Measurements from ENCODE around the gene UHRF1. TPM values are rescaled to one million over a fixed set of nuclear protein-coding genes. Genes with fewer than 3 reads are reported as not detected.

The UHRF1 gene
- total and polyA plus RNA-seq, 2 experiments from 2014 or later, result 26.9 to 29.4 TPM

DNA sequence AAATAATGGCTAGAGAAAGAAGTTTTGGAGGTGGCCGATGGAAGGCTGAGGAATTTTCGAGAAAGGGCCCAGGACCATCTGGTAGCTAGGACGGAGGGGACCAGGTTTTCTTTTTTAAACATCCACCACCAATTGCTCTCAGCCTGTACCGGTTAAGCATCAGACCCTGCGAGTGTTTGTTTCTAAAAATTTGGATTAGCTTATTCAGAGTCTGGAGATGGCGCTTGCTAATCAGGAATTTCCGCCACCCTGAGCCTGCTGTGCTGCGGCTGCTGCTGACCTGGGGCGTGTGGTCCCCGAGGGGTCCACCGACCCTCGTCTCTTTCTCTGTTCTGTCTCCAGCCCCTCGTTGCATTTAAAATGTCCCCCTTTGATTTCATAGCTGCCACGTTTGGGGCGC is 2.0 kb downstream of the UHRF1 start:
- in situ Hi-C loops (cut with MboI), result no loop called here
- no peaks in the 10 kb centered on the region for H3K9me3 ChIP-seq (ENCODE audit: low read depth)
- H3K36me3 ChIP-seq (ENCODE audit: low read depth), result no peaks in the 10 kb centered on the region
- H3K4me1 ChIP-seq (ENCODE audit: insufficient read depth), result peaks cover 46% of the 10 kb centered on the region
- no peaks in the 10 kb centered on the region for H4K20me1 ChIP-seq (ENCODE audit: insufficient read depth)
- H3K4me3 ChIP-seq, result peak overlapping the region; percentile 86
- TF ChIP-seq EZH2 (IDR thresholded peaks at IDR 0.05; ENCODE audit: insufficient read depth, poor library complexity, severe bottlenecking), result no peak
- TF ChIP-seq EZH2phosphoT487 (IDR thresholded peaks at IDR 0.05; ENCODE audit: insufficient read depth, low read depth), result no peak
- H2AFZ ChIP-seq, result peak overlapping the region; percentile 80
- no peaks in the 10 kb centered on the region for H3K27me3 ChIP-seq (replicated peaks; ENCODE audit: insufficient read depth)
- peak overlapping the region; percentile 90 for H3K4me2 ChIP-seq (ENCODE audit: unreplicated experiment)
- H3K79me2 ChIP-seq (ENCODE audit: insufficient read depth), result peaks cover 39% of the 10 kb centered on the region
- peak overlapping the region; percentile 80 for H3K9ac ChIP-seq
- DNase-seq, result peak; percentile 59
- WGBS, 2 experiments (ENCODE audit: low coverage in 1 of 2, low lambda C conversion rate in 2 of 2, missing lambda C conversion rate in 2 of 2), result 13 to 17% methylated on average over 15 of the region's 15 CpGs
- H3K9me2 ChIP-seq (ENCODE audit: insufficient read depth), result no peaks in the 10 kb centered on the region
- H3F3A ChIP-seq (ENCODE audit: insufficient read depth), result peaks cover 46% of the 10 kb centered on the region
- H3K27ac ChIP-seq, result peak overlapping the region; percentile 87

- no peaks in the 10 kb centered on the region for H3K9me2 ChIP-seq (ENCODE audit: insufficient read depth)
- no peaks in the 10 kb centered on the region for H3K36me3 ChIP-seq (ENCODE audit: low read depth)
- 11 to 14% methylated on average over 29 of the region's 29 CpGs for WGBS, 2 experiments (ENCODE audit: low coverage in 1 of 2, low lambda C conversion rate in 2 of 2, missing lambda C conversion rate in 2 of 2)
- peak overlapping the region; percentile 90 for H3K4me2 ChIP-seq (ENCODE audit: unreplicated experiment)
- peak overlapping the region; percentile 80 for H2AFZ ChIP-seq
- H3F3A ChIP-seq (ENCODE audit: insufficient read depth), result peaks cover 46% of the 10 kb centered on the region
- peak overlapping the region; percentile 80 for H3K9ac ChIP-seq
- in situ Hi-C loops (cut with MboI), result no loop called here
- H3K27ac ChIP-seq, result peak overlapping the region; percentile 87
- H3K79me2 ChIP-seq (ENCODE audit: insufficient read depth), result peaks cover 46% of the 10 kb centered on the region
- no peaks in the 10 kb centered on the region for H3K27me3 ChIP-seq (replicated peaks; ENCODE audit: insufficient read depth)
- H4K20me1 ChIP-seq (ENCODE audit: insufficient read depth), result no peaks in the 10 kb centered on the region
- TF ChIP-seq EZH2phosphoT487 (IDR thresholded peaks at IDR 0.05; ENCODE audit: insufficient read depth, low read depth) (no peak), EZH2 (IDR thresholded peaks at IDR 0.05; ENCODE audit: insufficient read depth, poor library complexity, severe bottlenecking) (no peak)
- peak; percentile 100 for DNase-seq
- H3K4me3 ChIP-seq, result peak overlapping the region; percentile 86
- H3K9me3 ChIP-seq (ENCODE audit: low read depth), result no peaks in the 10 kb centered on the region
- peaks cover 46% of the 10 kb centered on the region for H3K4me1 ChIP-seq (ENCODE audit: insufficient read depth)
Observed at GRCh38 chr19:4911786-4912672, 2.7 kb downstream of the UHRF1 start.

DNA sequence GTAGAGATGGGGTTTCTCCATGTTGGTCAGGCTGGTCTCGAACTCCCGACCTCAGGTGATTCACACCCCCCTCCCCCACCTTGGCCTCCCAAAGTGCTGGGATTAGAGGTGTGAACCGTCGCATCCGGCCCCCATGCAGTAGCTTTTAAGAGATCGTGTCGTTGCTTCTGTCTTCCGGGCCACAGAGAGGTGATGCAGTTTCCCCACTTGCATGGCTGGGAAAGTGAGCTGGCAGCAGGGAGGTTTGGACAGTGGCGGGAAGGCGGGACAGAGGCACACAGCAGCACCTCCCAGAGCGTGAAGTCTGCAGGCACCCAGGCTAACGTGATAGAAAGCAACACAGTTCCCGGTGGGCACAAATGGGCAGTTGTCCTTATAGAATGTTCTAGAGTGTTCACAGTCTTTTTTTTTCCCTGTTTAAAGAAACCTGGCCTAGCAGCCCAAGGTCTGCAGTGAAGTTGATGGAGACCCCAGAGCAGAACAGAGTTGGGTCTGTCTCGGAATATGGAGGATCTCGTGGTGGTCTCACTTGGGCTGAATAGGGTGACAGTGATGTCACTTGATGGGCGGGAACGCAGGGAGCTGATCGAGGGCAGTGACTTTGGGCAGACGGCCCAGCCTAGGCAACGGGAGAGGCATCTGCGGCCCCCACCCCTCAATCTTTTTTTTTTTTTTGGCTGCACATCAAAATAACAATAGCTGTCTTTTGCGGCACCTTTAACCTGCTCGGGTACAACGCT is 4.9 kb downstream of the UHRF1 start:
- peaks cover 46% of the 10 kb centered on the region for H3F3A ChIP-seq (ENCODE audit: insufficient read depth)
- in situ Hi-C loops (cut with MboI), result no loop called here

DNA sequence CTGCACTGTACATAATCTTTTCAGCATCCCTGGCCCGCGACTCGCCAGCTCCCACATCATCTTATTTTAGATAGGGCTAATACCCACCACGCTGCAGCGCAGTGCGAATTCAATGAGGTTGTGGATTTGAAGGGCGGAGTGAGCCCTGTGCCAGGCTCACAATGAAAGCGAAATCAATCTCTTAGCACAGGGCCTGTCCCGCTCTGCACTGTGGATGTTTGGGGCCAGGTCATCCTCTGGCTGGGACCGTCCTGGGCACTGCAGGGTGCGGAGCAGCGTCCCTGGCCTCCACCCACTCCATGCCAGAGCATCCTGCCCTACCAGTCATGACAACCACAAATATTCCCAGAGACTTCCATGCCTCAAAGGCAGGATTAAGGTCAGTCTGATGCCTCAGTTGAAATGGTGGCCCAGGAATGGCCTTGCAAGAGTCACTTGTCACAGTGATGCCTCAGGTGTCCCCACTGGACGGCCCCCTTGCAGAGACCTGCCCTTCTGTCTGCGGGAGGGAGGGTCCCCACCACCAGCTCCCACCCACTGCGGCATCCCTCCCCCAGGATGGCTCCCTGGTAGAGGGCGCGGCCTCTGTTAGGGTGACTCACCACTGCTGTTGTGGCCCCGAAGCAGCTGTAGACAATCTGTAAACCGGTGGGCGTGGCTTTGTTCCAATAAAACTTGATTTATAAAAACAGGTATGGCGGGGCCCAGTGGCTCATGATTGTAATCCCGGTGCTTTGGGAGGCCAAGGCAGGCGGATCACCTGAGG is 5.6 kb downstream of the UHRF1 start:
- no peaks in the 10 kb centered on the region for H3K36me3 ChIP-seq (ENCODE audit: low read depth)
- peak; percentile 94 for DNase-seq
- H3K4me3 ChIP-seq, result peak overlapping the region; percentile 19
- H3K9me2 ChIP-seq (ENCODE audit: insufficient read depth), result no peaks in the 10 kb centered on the region
- H3K27ac ChIP-seq, result peak overlapping the region; percentile 85
- WGBS, 2 experiments (ENCODE audit: low coverage in 1 of 2, low lambda C conversion rate in 2 of 2, missing lambda C conversion rate in 2 of 2), result 50 to 51% methylated on average over 23 of the region's 23 CpGs
- no peaks in the 10 kb centered on the region for H4K20me1 ChIP-seq (ENCODE audit: insufficient read depth)
- peaks cover 75% of the 10 kb centered on the region for H3K79me2 ChIP-seq (ENCODE audit: insufficient read depth)
- H3K9me3 ChIP-seq (ENCODE audit: low read depth), result no peaks in the 10 kb centered on the region
- H2AFZ ChIP-seq, result peak overlapping the region; percentile 61
- peak overlapping the region; percentile 60 for H3K9ac ChIP-seq
- H3F3A ChIP-seq (ENCODE audit: insufficient read depth), result peaks cover 46% of the 10 kb centered on the region
- H3K4me2 ChIP-seq (ENCODE audit: unreplicated experiment), result peak overlapping the region; percentile 71
- in situ Hi-C loops (cut with MboI), result no loop called here
- no peak for TF ChIP-seq EZH2phosphoT487 (IDR thresholded peaks at IDR 0.05; ENCODE audit: insufficient read depth, low read depth)
- no peak for TF ChIP-seq EZH2 (IDR thresholded peaks at IDR 0.05; ENCODE audit: insufficient read depth, poor library complexity, severe bottlenecking)
- no peaks in the 10 kb centered on the region for H3K27me3 ChIP-seq (replicated peaks; ENCODE audit: insufficient read depth)
- peaks cover 46% of the 10 kb centered on the region for H3K4me1 ChIP-seq (ENCODE audit: insufficient read depth)

More for the DNA sequence above, 4.9 kb downstream of the UHRF1 start:
- no peaks in the 10 kb centered on the region for H3K9me3 ChIP-seq (ENCODE audit: low read depth)
- no peaks in the 10 kb centered on the region for H3K27me3 ChIP-seq (replicated peaks; ENCODE audit: insufficient read depth)
- H3K4me1 ChIP-seq (ENCODE audit: insufficient read depth), result peaks cover 46% of the 10 kb centered on the region
- H3K36me3 ChIP-seq (ENCODE audit: low read depth), result no peaks in the 10 kb centered on the region
- peak; percentile 43 for DNase-seq
- no peak overlapping the region for H3K4me2 ChIP-seq (ENCODE audit: unreplicated experiment)
- H3K79me2 ChIP-seq (ENCODE audit: insufficient read depth), result peaks cover 67% of the 10 kb centered on the region
- no peak overlapping the region for H2AFZ ChIP-seq
- no peak for TF ChIP-seq EZH2 (IDR thresholded peaks at IDR 0.05; ENCODE audit: insufficient read depth, poor library complexity, severe bottlenecking)
- TF ChIP-seq EZH2phosphoT487 (IDR thresholded peaks at IDR 0.05; ENCODE audit: insufficient read depth, low read depth), result no peak
- peak overlapping the region; percentile 60 for H3K9ac ChIP-seq
- no peaks in the 10 kb centered on the region for H4K20me1 ChIP-seq (ENCODE audit: insufficient read depth)
- no peak overlapping the region for H3K4me3 ChIP-seq
- no peaks in the 10 kb centered on the region for H3K9me2 ChIP-seq (ENCODE audit: insufficient read depth)
- 81 to 83% methylated on average over 21 to 24 of the region's 24 CpGs for WGBS, 2 experiments (ENCODE audit: low coverage in 1 of 2, low lambda C conversion rate in 2 of 2, missing lambda C conversion rate in 2 of 2)
- peak overlapping the region; percentile 85 for H3K27ac ChIP-seq

Data from GM23248 (cell line).